NCI-H446 (cell line): ENCODE measurements around the gene ING5.

Experiments
- DNase-seq, 2 experiments: peaks; one replicate each; lab custom pipeline; 2025; lab: John Stamatoyannopoulos, UW

The ING5 gene

GRCh38 chr2:241760301-241760771, 58.5 kb downstream of the ING5 start:
- no peak for DNase-seq

- DNase-seq: no peak
Observed at GRCh38 chr2:241762321-241762932, 60.6 kb downstream of the ING5 start.

DNA sequence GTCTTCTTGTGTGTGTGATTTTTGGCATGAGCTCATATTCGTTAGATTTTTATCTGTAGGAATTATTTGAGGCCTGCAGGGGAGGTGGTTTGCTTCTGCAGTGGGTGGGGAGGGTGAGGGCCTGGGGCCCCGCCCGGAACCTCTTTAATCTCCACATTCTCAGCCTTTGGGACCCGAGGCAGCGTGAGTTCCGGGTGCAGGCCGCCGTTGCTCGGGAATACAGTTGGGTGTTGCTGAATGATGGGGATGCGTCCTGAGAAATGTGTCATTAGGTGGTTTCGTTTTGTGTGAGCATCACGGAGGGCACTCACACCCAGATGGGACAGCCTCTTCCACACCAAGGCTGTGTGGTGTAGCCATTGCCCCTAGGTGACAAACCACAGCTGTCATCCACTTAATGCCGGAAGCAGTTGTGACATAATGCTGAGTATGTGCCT, 61.1 kb downstream of the ING5 start:
- no peak for DNase-seq

DNA sequence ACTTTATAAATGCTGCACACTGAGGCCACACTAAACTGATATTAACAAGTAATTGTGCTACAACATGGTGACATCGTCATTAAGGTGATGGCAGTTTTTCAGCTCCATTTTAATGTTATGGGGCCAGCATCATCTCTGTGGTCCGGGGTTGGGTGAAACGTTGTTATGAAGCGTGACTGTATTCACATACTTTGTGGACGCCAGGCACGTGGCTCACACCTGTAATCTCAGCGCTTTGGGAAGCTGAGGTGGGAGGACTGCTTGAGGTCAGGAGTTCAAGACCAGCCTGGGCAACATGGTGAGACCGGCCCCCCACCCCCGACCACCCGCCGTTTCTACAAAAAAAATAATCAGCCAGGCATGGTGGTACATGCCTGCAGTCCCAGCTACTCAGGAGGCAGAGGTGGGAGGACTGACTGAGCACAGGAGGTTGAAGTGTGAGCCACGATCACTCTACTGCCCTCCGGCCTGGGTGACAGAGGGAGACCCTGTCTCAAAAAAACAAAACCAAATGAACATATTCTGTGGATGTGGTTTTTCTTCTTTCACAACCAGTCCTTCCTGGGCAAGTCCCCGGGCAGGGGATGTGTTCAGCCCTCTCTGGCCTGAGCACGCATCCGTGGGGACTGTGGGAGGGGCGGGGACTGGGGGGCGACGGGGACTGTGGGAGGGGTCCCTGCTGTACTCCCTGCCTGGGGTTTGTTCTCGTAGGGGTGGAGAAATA, 61.9 kb downstream of the ING5 start:
- no peak for DNase-seq

DNA sequence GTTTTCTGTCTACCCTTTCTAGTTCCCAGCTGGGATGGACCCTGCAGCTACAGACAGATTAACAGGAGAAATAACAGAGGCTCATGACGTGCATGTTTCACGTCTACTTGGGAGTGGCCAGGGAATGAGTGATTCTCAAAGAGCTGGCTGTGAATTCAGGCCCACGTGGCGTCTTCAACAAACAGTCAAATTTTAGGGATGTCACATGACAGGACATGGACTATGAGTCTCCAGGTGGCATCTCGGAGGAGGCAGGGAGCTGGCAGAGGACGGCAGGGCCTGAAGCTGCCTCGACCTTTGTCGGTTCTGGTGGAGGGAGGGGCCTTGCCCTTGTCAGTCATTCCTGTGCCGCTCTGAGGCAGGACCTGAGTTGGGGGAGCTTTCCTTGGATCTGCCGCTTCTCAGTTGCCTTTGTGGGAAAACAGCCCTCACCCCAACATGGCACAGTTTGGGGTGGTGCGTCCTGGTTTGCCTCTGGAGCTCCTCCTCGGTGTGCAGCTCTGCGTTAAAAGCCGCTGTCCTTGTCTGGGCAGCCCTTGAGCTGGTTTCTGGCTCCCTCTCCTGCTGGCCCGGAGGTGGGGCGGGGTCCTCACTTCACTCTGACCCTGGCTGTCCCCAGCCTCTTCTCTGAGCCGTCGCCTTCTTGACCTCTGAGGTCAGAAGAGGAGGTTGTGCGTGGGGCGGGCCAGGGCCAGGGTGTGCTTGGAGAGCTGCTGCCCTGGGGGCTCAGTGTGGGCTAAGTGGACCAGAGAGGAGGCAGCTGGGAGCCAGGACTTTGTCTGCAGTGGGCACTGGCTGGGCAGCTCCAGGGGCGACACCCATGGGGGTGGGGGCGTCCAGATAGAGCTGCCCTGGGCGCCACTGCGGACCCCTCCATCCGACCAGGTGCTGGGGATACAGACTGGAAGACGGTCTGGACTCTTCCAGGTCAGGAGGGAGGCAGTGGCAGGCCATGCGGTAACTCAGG, 62.7 kb downstream of the ING5 start:
- no peak for DNase-seq

DNA sequence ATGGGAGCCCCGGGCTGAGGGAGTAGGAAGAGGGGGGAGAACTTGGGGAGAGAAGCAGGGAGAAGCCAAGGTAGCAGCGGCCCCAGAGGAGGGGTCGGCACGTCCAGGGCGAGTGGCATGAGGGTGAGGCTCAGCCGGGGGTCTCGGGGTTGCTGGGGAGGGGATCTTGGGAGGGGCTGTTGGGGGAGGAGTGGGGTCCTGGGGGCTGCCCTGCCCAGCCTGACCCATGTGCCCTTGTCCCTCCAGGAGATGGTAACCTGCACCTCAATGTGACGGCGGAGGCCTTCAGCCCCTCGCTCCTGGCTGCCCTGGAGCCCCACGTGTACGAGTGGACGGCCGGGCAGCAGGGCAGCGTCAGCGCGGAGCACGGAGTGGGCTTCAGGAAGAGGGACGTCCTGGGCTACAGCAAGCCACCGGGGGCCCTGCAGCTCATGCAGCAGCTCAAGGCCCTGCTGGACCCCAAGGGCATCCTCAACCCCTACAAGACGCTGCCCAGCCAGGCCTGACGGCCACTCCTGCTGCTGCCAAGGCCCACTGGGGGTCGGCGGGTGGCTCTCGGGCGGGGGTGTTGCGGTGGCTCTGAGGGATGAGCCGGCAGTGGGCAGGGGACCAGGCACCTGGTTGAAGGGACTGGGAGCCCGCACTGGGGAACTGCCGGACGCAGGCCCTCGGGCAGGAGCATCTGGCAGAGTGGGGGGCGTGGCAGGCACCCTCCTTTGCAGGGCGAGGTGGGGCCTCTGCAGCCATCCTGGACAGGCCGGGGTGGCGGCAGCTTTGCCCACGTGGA, 65.8 kb downstream of the ING5 start:
- no peak for DNase-seq

DNA sequence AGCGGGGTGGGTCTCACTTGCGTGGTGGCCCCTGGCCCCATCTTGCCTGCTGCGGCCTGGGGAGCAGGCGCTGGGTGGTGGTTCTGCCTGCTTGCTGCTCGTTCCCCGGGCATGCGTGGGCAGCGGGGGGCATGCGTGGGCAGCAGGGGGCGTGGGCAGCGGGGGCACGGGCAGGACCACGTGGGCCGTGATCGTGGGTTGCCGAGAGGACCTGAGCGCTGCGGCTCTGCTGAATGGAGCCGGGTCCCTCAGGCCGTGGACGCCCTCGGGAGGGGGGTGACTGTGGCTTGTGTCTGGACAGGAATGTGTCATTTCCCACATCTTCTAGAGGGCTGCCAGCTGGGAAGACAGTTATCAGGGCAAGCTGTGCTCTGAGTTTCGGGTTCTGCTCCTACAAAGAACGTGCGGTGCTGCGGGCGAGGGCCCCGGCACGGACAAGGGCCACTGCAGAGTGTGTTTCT, 66.4 kb downstream of the ING5 start:
- no peak for DNase-seq

DNA sequence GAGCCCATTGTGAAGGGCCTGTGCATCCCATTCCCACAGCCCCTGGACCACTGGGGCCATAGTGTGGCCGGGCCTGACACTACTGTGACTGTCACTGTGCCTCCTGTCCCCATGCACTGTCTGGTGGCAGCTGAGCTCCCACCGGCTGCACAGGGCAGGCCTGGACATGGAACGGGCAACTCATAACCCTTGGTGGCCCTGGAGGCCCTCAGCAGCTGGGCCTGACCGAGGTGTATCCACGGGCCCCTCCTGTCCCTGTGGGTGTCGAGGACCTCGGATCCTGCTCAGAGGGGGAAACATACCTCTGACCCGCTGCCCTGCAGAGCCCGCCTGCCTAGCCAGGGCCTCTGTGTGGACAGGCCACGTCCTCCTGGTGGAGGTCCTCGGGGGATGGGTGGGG, 67.0 kb downstream of the ING5 start:
- no peak for DNase-seq

DNA sequence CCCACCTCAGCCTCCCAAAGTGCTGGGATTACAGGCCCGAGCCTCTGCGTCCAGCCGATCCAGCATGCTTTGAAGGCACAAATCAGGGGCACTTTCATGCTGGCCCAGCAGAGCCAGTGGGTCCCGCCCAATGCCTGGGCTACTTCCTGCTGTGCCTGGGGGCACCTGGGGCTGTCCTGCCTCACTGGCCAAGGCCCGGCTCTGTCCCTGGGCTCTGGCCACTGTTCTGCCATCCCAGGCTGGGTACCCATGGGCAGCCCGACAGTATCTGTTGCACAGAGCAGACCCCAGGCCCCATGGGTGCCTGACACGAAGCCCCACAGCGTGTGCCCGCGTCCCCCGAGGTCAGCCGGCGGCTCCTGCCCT, 68.0 kb downstream of the ING5 start:
- DNase-seq: no peak

- DNase-seq: no peak
Observed at GRCh38 chr2:241770185-241770935, 68.5 kb downstream of the ING5 start.

DNA sequence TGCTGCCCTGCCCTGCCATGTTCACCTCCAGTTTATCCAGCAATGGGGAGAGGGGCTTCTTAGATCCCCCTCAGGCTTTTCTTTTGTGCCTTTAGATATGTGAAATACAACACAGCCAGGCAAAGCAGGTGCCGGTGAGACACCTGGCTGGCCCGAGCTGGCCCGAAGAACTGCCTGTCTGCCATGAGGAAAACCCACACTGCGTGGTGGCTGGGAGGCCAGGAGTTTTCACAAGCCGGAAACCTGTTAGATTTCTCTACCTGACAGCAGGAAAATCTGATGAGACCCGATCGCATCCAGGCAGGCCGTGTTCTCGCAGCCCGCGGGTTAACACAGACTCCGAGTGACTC, 69.1 kb downstream of the ING5 start:
- DNase-seq: no peak

DNA sequence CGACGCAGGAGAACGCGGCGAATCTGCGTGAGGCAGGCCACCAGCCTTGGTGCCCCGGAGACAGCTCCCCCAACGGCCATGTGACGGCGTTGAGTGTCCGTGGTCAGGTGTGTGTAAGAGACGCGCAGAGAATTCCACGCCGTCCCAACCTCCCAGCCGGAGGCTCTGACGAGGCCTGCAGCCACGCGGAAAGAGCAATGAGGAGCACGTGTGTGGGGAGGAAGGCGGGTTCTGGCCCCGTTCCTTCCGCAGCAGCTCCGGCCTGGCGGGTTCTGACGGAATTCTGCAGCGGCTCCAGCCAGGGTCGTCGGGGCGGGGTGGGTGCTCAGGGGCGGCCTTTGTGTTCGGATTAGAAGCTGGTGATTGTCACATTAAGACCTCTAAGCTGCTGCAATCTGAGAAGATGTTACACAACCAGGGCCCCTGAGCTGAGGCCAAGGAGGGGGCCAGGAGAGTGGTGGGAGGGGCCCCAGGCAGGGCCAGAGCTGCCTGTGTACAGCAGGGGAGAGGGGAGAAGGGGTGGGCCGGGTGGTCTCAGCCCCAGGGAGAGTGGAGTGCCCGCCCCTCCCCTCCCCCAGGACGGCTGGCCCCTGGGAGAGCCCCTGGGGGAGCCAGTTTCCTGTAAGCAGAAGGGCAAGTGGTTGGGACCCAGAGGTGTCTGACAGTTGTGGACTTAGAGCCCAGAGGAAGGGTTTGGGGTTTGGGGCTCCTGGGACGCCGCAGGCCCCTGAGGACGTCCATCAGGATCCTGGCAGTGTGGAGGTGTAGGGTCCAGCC, 69.6 kb downstream of the ING5 start:
- DNase-seq: no peak

DNA sequence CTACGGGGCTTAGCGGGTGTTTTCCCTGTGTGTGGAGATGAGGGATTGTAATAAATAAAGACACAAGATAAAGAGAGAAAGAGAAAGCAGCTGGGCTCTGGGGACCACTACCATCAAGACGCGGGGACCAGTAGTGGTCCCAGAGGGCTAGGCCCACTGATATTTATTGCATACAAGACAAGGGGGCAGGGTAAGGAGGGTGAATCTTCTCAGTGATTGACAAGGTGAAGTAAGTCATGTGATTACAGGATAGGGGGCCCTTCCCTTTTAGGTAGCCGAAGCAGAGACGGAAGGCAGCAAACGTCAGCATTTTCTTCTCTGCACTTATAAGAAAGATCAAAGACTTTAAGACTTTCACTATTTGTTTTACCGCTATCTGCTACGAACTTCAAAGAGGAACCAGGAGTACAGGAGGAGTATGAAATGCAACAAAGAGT, 70.2 kb downstream of the ING5 start:
- no peak for DNase-seq

- DNase-seq: no peak
Observed at GRCh38 chr2:241773511-241774418, 71.9 kb downstream of the ING5 start.

GRCh38 chr2:241774419-241775222, 72.8 kb downstream of the ING5 start:
- no peak for DNase-seq

GRCh38 chr2:241775223-241776177, 73.7 kb downstream of the ING5 start:
- DNase-seq: no peak
